ENCODE results near the gene USP36. TPM values are rescaled to one million over a fixed set of nuclear protein-coding genes. Genes with fewer than 3 reads are reported as not detected.
"Not testable (repeated sequence)": the region's sequence is repeated elsewhere in the genome, so short reads cannot be mapped to it uniquely, and the experiment has no call there.

Gene USP36
- total RNA-seq, 2 donors from 2014 or later, result 31.2 to 66.6 TPM

- DNase-seq (ENCODE audit: low spot score), result no peak
- Histone ChIP-seq H3K27ac (no peak overlapping the region), H3K9me3 (no peaks in the 10 kb centered on the region), H3K36me3 (no peaks in the 10 kb centered on the region), H3K4me3 (no peak overlapping the region), H3K4me1 (replicated peaks) (no peaks in the 10 kb centered on the region), H3K27me3 (replicated peaks; ENCODE audit: insufficient read depth) (no peaks in the 10 kb centered on the region)
- TF ChIP-seq CTCF (IDR thresholded peaks at IDR 0.05) (no peak), POLR2A (IDR thresholded peaks at IDR 0.05) (no peak), POLR2AphosphoS5 (IDR thresholded peaks at IDR 0.05) (no peak)
- intact Hi-C loops (cut with DNase I), result no loop called here
- WGBS, result 85% methylated on average over 6 of the region's 6 CpGs
These were observed 31.9 kb upstream of the USP36 start for GRCh38 chr17:78872486-78872885.

- Histone ChIP-seq H3K27ac (no peak overlapping the region), H3K4me3 (no peak overlapping the region), H3K27me3 (replicated peaks; ENCODE audit: insufficient read depth) (no peaks in the 10 kb centered on the region), H3K9me3 (no peaks in the 10 kb centered on the region), H3K4me1 (replicated peaks) (no peaks in the 10 kb centered on the region), H3K36me3 (no peaks in the 10 kb centered on the region)
- 76% methylated on average over 15 of the region's 15 CpGs for WGBS
- intact Hi-C loops (cut with DNase I), result no loop called here
- TF ChIP-seq POLR2A (IDR thresholded peaks at IDR 0.05) (no peak), POLR2AphosphoS5 (IDR thresholded peaks at IDR 0.05) (no peak), CTCF (IDR thresholded peaks at IDR 0.05) (no peak)
- no peak for DNase-seq (ENCODE audit: low spot score)
These were observed 30.0 kb upstream of the USP36 start for GRCh38 chr17:78870621-78871020.

GRCh38 chr17:78868391-78868790, 27.8 kb upstream of the USP36 start:
- Histone ChIP-seq H3K4me3 (no peak overlapping the region), H3K4me1 (replicated peaks) (no peaks in the 10 kb centered on the region), H3K9me3 (no peaks in the 10 kb centered on the region), H3K36me3 (no peaks in the 10 kb centered on the region), H3K27me3 (replicated peaks; ENCODE audit: insufficient read depth) (no peaks in the 10 kb centered on the region), H3K27ac (no peak overlapping the region)
- DNase-seq (ENCODE audit: low spot score), result no peak
- TF ChIP-seq POLR2AphosphoS5 (IDR thresholded peaks at IDR 0.05), result no peak
- TF ChIP-seq CTCF (IDR thresholded peaks at IDR 0.05), result no peak
- TF ChIP-seq POLR2A (IDR thresholded peaks at IDR 0.05), result no peak
- intact Hi-C loops (cut with DNase I), result no loop called here
- 78% methylated on average over 7 of the region's 7 CpGs for WGBS

- H3K27me3 ChIP-seq (replicated peaks; ENCODE audit: insufficient read depth); H3K36me3 ChIP-seq; H3K4me1 ChIP-seq (replicated peaks); H3K4me3 ChIP-seq; intact Hi-C loops (cut with DNase I); DNase-seq (ENCODE audit: low spot score); H3K9me3 ChIP-seq; H3K27ac ChIP-seq: not testable (repeated sequence)
- WGBS, result 70% methylated on average over 3 of the region's 3 CpGs
These were observed 26.4 kb upstream of the USP36 start for GRCh38 chr17:78867046-78867445.

GRCh38 chr17:78865682-78866390, 25.2 kb upstream of the USP36 start:
- Histone ChIP-seq H3K36me3 (no peaks in the 10 kb centered on the region), H3K27ac (peak overlapping the region in 1 of 2 donors; percentile 15), H3K9me3 (no peaks in the 10 kb centered on the region), H3K4me3 (no peak overlapping the region), H3K27me3 (replicated peaks; ENCODE audit: insufficient read depth) (no peaks in the 10 kb centered on the region), H3K4me1 (replicated peaks) (no peaks in the 10 kb centered on the region)
- TF ChIP-seq POLR2A (IDR thresholded peaks at IDR 0.05), result no peak
- peak; percentile 73 for TF ChIP-seq POLR2AphosphoS5 (IDR thresholded peaks at IDR 0.05)
- TF ChIP-seq CTCF (IDR thresholded peaks at IDR 0.05), result peak; percentile 31 to 90 (median 78)
- 25% methylated on average over 19 of the region's 19 CpGs for WGBS
- DNase-seq (ENCODE audit: low spot score), result peak; percentile 65
- intact Hi-C loops (cut with DNase I), result loop anchor here (1.0 kb wide), 1 partner anchor 104 kb away; no protein-coding TSS in a partner anchor

All from prostate gland (tissue), 2 donors.